Adrenal gland (tissue), 12 donors: ENCODE measurements around the gene CTU1. TPM values are rescaled to one million over a fixed set of nuclear protein-coding genes. Genes with fewer than 3 reads are reported as not detected.

ENCODE experiments used
- DNase-seq, 7 donors: peaks; one replicate each; pipeline ENCODE4 v3.0.0-alpha.2; 2019 to 2020
- H3K27ac ChIP-seq, 5 donors: fragments of 200-600 bp; sonication (generic) in 4 of 5; 1 replicate in 3 of 5; 2 replicates in 2 of 5; pipeline versions ENCODE4 v1.5.1 to v1.8.0; 2016 to 2020; ENCODE audit warnings: mild to moderate bottlenecking in 1 of 5
- H3K27me3 ChIP-seq: fragments of 200-600 bp; 2 replicates; pipeline ENCODE4 v1.8.0; 2021
- H3K36me3 ChIP-seq, 2 donors: fragments of 200-600 bp; replicated peaks in 1 of 2; 1 replicate in 1 of 2; 2 replicates in 1 of 2; pipeline versions ENCODE4 v1.5.1 to v1.8.0; 2018 to 2022
- H3K4me1 ChIP-seq, 2 donors: fragments of 200-600 bp; replicated peaks in 1 of 2; 1 replicate in 1 of 2; 2 replicates in 1 of 2; pipeline versions ENCODE4 v1.5.1 to v1.8.0; 2018 to 2021
- H3K4me3 ChIP-seq, 4 donors: fragments of 200-600 bp; sonication (generic) in 3 of 4; one replicate each; pipeline ENCODE4 v1.5.1; 2016 to 2018
- H3K9me3 ChIP-seq, 3 donors: fragments of 200-600 bp; sonication (generic) in 1 of 3; replicated peaks in 1 of 3; 1 replicate in 2 of 3; 2 replicates in 1 of 3; pipeline versions ENCODE4 v1.5.1 to v1.8.0; 2016 to 2021
- CTCF ChIP-seq, 6 experiments: fragments of 450-650 bp in 4 of 6; fragments of 200-600 bp in 2 of 6; sonication (generic) in 1 of 6; IDR thresholded peaks; 1 replicate in 5 of 6; 2 replicates in 1 of 6; pipeline versions ENCODE4 v1.5.1 to v1.8.0; 2016 to 2021; ENCODE audit warnings: antibody characterized with exemption in 6 of 6, mild to moderate bottlenecking in 2 of 6, moderate library complexity in 1 of 6
- POLR2A ChIP-seq, 2 donors: fragments of 450-650 bp; IDR thresholded peaks; one replicate each; pipeline ENCODE4 v1.6.1; 2017; ENCODE audit warnings: antibody characterized with exemption in 2 of 2, mild to moderate bottlenecking in 2 of 2, moderate library complexity in 1 of 2
- WGBS, 4 donors: extraction: QIAGEN DNeasy Blood & Tissue Kit in 2 of 4; methylation state at CpG; one replicate each; pipeline versions ENCODE4 v1.1.5 to v1.1.7; 2013 to 2017; 5-methylcytosine and 5-hydroxymethylcytosine counted together
- intact Hi-C, 2 donors: fragments of 100-400 bp; cut with DNase I; formaldehyde crosslinking; loops; one replicate each; pipeline versions ENCODE4 v1.14.1 to v1.15.0; 2022 to 2023
- polyA plus RNA-seq, 3 donors: library from polyadenylated mRNA; stranded (reverse); fragments of 200-250 nt in 2 of 3; fragments of 350-450 nt in 1 of 3; fragmentation: Illumina TruSeq in 1 of 3; extraction: RNeasy Lipid Tissue Mini Kit (QIAGEN cat#74804) in 1 of 3; gene quantifications; one replicate each; pipeline ENCODE4 v1.2.3, GENCODE V29; 2013 to 2014
- total RNA-seq, 9 donors: library from RNA; depleted of rRNA in 4 of 9; stranded (reverse); fragments of >200 nt in 4 of 9; fragments of 120-200 nt in 1 of 9; fragmentation: NEBNext Ultra II Directional in 1 of 9; extraction: Animal tissue kit (Norgen Biotek cat#: 25700) in 1 of 9; gene quantifications; one replicate each; pipeline versions ENCODE4 v1.1.0 to v1.2.4, GENCODE V29; 2013 to 2023
- donor health status: healthy with polysubstance abuse.
- donor health status: Bipolar disorder and iron deficiency.
- donor health status: DM: yes; HTN: yes; CAD: no.
- donor health status: DM: no; HTN: no; CAD: no.
- donor health status: DM: no; HTN: no; CAD: no.
- donor health status: DM: yes; HTN: yes; CAD: no.

The CTU1 gene
- total and polyA plus RNA-seq, 12 donors, result 1.1 to 23.9 (median 8.1) TPM

- no peak overlapping the region for H3K4me3 ChIP-seq
- no peaks in the 10 kb centered on the region for H3K4me1 ChIP-seq
- intact Hi-C loops, result no loop called here
- H3K27ac ChIP-seq, result no peak overlapping the region
- H3K27me3 ChIP-seq, result no peaks in the 10 kb centered on the region
- no peaks in the 10 kb centered on the region for H3K9me3 ChIP-seq
- H3K36me3 ChIP-seq, result no peaks in the 10 kb centered on the region
- no peak for DNase-seq
- TF ChIP-seq POLR2A (IDR thresholded peaks at IDR 0.05) (no peak), CTCF (IDR thresholded peaks at IDR 0.05) (no peak)
- whole genome bisulfite sequencing, 4 donors, result 69 to 78% (median 75%) methylated on average over 6 of the region's 6 CpGs
Measured at GRCh38 chr19:51116736-51117286, 8.6 kb upstream of the CTU1 start.

GRCh38 chr19:51114087-51114729, 6.0 kb upstream of the CTU1 start:
- H3K4me1 ChIP-seq, result no peaks in the 10 kb centered on the region
- no peak for DNase-seq
- intact Hi-C loops, result no loop called here
- 67 to 83% (median 70%) methylated on average over 5 to 6 of the region's 6 CpGs for WGBS, 4 donors
- H3K36me3 ChIP-seq, result no peaks in the 10 kb centered on the region
- TF ChIP-seq POLR2A (IDR thresholded peaks at IDR 0.05) (no peak), CTCF (IDR thresholded peaks at IDR 0.05) (no peak)
- H3K4me3 ChIP-seq, result no peak overlapping the region
- no peak overlapping the region for H3K27ac ChIP-seq
- no peaks in the 10 kb centered on the region for H3K27me3 ChIP-seq
- H3K9me3 ChIP-seq, result no peaks in the 10 kb centered on the region

- Histone ChIP-seq H3K4me1 (peaks cover 9 to 13% of the 10 kb centered on the region in 2 donors), H3K4me3 (no peak overlapping the region), H3K36me3 (no peaks in the 10 kb centered on the region), H3K27ac (no peak overlapping the region), H3K9me3 (no peaks in the 10 kb centered on the region), H3K27me3 (no peaks in the 10 kb centered on the region)
- no peak for DNase-seq
- WGBS, 4 donors, result 44 to 51% (median 47%) methylated on average over 6 of the region's 6 CpGs
- TF ChIP-seq CTCF (IDR thresholded peaks at IDR 0.05) (peak in 1 of 6 experiments; percentile 14), POLR2A (IDR thresholded peaks at IDR 0.05) (no peak)
- intact Hi-C loops, result no loop called here
Measured at GRCh38 chr19:51111606-51112005, 3.4 kb upstream of the CTU1 start.

- TF ChIP-seq CTCF (IDR thresholded peaks at IDR 0.05), result no peak
- no peak for TF ChIP-seq POLR2A (IDR thresholded peaks at IDR 0.05)
- DNase-seq, result no peak
- no peak overlapping the region for H3K27ac ChIP-seq
- 52 to 73% (median 62%) methylated on average over 1 of the region's 1 CpG for WGBS, 4 donors
- H3K4me1 ChIP-seq, result peaks cover 9 to 13% of the 10 kb centered on the region in 2 donors
- no peaks in the 10 kb centered on the region for H3K9me3 ChIP-seq
- intact Hi-C loops, result no loop called here
- H3K4me3 ChIP-seq, result no peak overlapping the region
- H3K27me3 ChIP-seq, result no peaks in the 10 kb centered on the region
- H3K36me3 ChIP-seq, result no peaks in the 10 kb centered on the region
Measured at GRCh38 chr19:51110666-51110971, 2.4 kb upstream of the CTU1 start.
